SK-N-SH (cell line): ENCODE measurements around the gene DLEC1.

ENCODE experiments used
- EP300 ChIP-seq, 2 experiments: IDR thresholded peaks; 2 replicates each; pipeline versions ENCODE4 v1.4.0 to v1.6.1; 2012; ENCODE audit warnings: borderline replicate concordance in 1 of 2, low read depth in 1 of 2, low read length in 1 of 2
- FOXM1 ChIP-seq: IDR thresholded peaks from 2 replicates; pipeline ENCODE4 v1.4.0; 2012; ENCODE audit warnings: low read depth, mild to moderate bottlenecking
- POLR2AphosphoS5 ChIP-seq: IDR thresholded peaks from 2 replicates; pipeline ENCODE4 v1.6.1; 2012; ENCODE audit warnings: low read depth, low read length
- RCOR1 ChIP-seq: fragments of 150-350 bp; IDR thresholded peaks from 2 replicates; pipeline ENCODE4 v1.6.1; 2017; ENCODE audit warnings: antibody characterized with exemption, low read length
- TAF1 ChIP-seq: IDR thresholded peaks from 2 replicates; pipeline ENCODE4 v1.6.1; 2012; ENCODE audit warnings: low read depth, mild to moderate bottlenecking, low read length, moderate library complexity, borderline replicate concordance
- YY1 ChIP-seq: IDR thresholded peaks from 2 replicates; pipeline ENCODE4 v1.4.0; 2012; ENCODE audit warnings: low read depth, mild to moderate bottlenecking
- TF ChIP-seq, protein P1 (sequence below): fragments of 200-600 bp; sonication (generic); IDR thresholded peaks from 2 replicates; pipeline ENCODE4 v1.6.1; 2017; ENCODE audit warnings: antibody characterized with exemption, mild to moderate bottlenecking, moderate library complexity
- TF ChIP-seq, protein P2 (sequence below): IDR thresholded peaks from 2 replicates; pipeline ENCODE4 v1.4.0; 2012; ENCODE audit warnings: low read depth
- TF ChIP-seq, protein P3 (sequence below): IDR thresholded peaks from 2 replicates; pipeline ENCODE4 v1.4.0; 2012; ENCODE audit warnings: low read depth, borderline replicate concordance
- TF ChIP-seq, protein P4 (sequence below): fragments of 150-350 bp; IDR thresholded peaks from 2 replicates; pipeline ENCODE4 v1.6.1; 2017; ENCODE audit warnings: antibody characterized with exemption, low read length, low read depth, borderline replicate concordance
- TF ChIP-seq, protein P5 (sequence below): IDR thresholded peaks from 2 replicates; pipeline ENCODE4 v1.4.0; 2012; ENCODE audit warnings: low read depth, borderline replicate concordance
- TF ChIP-seq, protein P6 (sequence below): IDR thresholded peaks from 2 replicates; pipeline ENCODE4; 2012

DNA sequence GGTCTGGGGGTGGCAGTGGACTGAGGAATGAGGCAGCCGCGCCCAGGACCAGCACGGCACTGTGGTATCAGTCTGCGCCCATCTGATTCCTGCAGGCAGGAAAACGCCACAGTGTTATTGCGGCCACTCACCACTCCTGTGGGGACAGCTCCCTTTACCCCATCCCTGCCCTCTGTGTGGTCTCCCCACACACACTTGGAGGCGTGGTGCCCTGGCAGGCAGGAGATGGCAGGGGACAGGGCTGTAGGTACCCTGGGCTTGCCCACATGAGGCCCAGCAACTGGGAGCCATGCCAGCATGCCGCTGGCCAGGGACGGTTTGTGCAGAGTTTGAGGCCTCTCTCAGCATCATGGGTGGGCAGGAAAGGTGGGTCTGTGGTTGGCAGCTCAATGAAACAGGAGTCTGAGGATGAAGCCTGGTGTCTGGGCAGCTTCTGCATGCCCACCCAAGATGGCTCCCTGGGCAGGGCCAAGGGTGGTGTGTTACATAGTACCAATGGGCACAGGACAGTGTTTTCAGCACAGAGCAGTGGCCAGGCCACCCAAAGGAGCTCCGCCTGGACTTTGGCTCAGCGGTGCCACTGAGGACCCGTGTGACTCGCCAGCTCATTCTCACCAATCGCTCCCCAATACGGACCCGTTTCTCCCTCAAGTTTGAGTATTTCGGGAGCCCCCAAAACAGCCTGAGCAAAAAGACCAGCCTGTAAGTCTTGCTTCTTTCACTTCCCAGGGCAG lies 70.7 kb downstream of the DLEC1 start:
- TF ChIP-seq, protein P1, sequence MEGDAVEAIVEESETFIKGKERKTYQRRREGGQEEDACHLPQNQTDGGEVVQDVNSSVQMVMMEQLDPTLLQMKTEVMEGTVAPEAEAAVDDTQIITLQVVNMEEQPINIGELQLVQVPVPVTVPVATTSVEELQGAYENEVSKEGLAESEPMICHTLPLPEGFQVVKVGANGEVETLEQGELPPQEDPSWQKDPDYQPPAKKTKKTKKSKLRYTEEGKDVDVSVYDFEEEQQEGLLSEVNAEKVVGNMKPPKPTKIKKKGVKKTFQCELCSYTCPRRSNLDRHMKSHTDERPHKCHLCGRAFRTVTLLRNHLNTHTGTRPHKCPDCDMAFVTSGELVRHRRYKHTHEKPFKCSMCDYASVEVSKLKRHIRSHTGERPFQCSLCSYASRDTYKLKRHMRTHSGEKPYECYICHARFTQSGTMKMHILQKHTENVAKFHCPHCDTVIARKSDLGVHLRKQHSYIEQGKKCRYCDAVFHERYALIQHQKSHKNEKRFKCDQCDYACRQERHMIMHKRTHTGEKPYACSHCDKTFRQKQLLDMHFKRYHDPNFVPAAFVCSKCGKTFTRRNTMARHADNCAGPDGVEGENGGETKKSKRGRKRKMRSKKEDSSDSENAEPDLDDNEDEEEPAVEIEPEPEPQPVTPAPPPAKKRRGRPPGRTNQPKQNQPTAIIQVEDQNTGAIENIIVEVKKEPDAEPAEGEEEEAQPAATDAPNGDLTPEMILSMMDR, result no peak
- no peak for TF ChIP-seq EP300 (IDR thresholded peaks at IDR 0.05; ENCODE audit: borderline replicate concordance in 1 of 2, low read depth in 1 of 2, low read length in 1 of 2)
- no peak for TF ChIP-seq POLR2AphosphoS5
- TF ChIP-seq, protein P2, sequence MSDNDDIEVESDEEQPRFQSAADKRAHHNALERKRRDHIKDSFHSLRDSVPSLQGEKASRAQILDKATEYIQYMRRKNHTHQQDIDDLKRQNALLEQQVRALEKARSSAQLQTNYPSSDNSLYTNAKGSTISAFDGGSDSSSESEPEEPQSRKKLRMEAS, result no peak
- TF ChIP-seq, protein P3, sequence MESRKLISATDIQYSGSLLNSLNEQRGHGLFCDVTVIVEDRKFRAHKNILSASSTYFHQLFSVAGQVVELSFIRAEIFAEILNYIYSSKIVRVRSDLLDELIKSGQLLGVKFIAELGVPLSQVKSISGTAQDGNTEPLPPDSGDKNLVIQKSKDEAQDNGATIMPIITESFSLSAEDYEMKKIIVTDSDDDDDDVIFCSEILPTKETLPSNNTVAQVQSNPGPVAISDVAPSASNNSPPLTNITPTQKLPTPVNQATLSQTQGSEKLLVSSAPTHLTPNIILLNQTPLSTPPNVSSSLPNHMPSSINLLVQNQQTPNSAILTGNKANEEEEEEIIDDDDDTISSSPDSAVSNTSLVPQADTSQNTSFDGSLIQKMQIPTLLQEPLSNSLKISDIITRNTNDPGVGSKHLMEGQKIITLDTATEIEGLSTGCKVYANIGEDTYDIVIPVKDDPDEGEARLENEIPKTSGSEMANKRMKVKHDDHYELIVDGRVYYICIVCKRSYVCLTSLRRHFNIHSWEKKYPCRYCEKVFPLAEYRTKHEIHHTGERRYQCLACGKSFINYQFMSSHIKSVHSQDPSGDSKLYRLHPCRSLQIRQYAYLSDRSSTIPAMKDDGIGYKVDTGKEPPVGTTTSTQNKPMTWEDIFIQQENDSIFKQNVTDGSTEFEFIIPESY, result no peak
- TF ChIP-seq, protein P4, sequence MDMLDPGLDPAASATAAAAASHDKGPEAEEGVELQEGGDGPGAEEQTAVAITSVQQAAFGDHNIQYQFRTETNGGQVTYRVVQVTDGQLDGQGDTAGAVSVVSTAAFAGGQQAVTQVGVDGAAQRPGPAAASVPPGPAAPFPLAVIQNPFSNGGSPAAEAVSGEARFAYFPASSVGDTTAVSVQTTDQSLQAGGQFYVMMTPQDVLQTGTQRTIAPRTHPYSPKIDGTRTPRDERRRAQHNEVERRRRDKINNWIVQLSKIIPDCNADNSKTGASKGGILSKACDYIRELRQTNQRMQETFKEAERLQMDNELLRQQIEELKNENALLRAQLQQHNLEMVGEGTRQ, result no peak
- no peak for TF ChIP-seq FOXM1
- TF ChIP-seq YY1, result no peak
- TF ChIP-seq, protein P5, sequence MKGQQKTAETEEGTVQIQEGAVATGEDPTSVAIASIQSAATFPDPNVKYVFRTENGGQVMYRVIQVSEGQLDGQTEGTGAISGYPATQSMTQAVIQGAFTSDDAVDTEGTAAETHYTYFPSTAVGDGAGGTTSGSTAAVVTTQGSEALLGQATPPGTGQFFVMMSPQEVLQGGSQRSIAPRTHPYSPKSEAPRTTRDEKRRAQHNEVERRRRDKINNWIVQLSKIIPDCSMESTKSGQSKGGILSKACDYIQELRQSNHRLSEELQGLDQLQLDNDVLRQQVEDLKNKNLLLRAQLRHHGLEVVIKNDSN, result no peak
- TF ChIP-seq RCOR1, result no peak
- no peak for TF ChIP-seq TAF1
- TF ChIP-seq, protein P6, sequence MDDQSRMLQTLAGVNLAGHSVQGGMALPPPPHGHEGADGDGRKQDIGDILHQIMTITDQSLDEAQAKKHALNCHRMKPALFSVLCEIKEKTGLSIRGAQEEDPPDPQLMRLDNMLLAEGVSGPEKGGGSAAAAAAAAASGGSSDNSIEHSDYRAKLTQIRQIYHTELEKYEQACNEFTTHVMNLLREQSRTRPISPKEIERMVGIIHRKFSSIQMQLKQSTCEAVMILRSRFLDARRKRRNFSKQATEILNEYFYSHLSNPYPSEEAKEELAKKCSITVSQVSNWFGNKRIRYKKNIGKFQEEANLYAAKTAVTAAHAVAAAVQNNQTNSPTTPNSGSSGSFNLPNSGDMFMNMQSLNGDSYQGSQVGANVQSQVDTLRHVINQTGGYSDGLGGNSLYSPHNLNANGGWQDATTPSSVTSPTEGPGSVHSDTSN, result no peak
